Liver (tissue), 3 donors: ENCODE results near the gene CLPTM1L.
"Not testable (repeated sequence)": the region's sequence is repeated elsewhere in the genome, so short reads cannot be mapped to it uniquely, and the experiment has no call there.

Source experiments
- CTCF ChIP-seq: fragments of 150-350 bp; IDR thresholded peaks from 2 replicates; pipeline ENCODE4 v1.5.1; 2017; ENCODE audit warnings: improper control_type of control experiment, low read depth, low read length; ENCODE audit not compliant: missing input control
- REST ChIP-seq: IDR thresholded peaks from 2 replicates; pipeline ENCODE4 v1.6.1; 2016; ENCODE audit warnings: antibody characterized with exemption, mild to moderate bottlenecking
- TAF1 ChIP-seq: conservative IDR thresholded peaks from 2 replicates; pipeline ENCODE4 v1.6.1; 2016; ENCODE audit warnings: antibody characterized with exemption, mild to moderate bottlenecking
- YY1 ChIP-seq: IDR thresholded peaks from 2 replicates; pipeline ENCODE4 v1.6.1; 2016; ENCODE audit warnings: antibody characterized with exemption, mild to moderate bottlenecking
- donor health status: healthy.
- donor health status: healthy.

- TF ChIP-seq CTCF, TAF1, REST, YY1: not testable (repeated sequence)
Measured at GRCh38 chr5:1284336-1284970, 60.4 kb downstream of the CLPTM1L start.
